HG03457 (cell line): ENCODE data around the gene PSME4.
"Not testable (repeated sequence)": the region's sequence is repeated elsewhere in the genome, so short reads cannot be mapped to it uniquely, and the experiment has no call there.

Experiments
- ATAC-seq: cut with Tn5 transposase; IDR thresholded peaks from one replicate; pipeline ENCODE4 v1.9.1; 2021; ENCODE audit warnings: moderate number of reproducible peaks; ENCODE audit not compliant: unreplicated experiment

The PSME4 gene

DNA sequence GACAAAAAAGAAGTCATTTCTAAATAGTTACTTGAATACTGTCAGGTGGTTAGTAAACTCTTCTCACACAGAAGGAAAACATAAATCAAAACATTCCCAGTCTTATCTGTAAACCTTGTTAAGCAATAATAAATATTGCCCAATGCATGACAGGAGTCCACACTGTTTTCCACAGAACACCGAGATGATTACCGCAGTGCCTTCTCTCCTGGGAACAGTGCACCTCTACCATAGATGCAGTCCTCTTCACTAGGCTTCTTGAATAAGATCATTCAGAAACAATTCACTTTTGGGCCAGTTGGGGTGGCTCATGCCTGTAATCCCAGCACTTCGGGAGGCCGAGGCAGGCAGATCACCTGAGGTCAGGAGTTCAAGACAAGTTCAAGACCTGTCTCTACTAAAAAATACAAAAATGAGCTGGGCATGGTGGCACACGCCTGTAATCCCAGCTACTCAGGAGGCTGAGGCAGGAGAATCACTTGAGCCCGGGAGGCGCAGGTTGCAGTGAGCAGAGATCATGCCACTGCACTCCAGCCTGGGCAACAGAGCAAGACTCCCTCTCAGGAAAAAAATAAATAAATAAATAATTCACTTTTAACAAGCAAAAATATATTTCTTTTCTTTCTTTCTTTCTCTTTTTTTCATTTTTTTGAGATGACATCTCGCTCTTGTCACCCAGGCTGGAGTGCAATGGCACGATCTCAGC is 119.6 kb downstream of the PSME4 start:
- not testable (repeated sequence) for ATAC-seq

DNA sequence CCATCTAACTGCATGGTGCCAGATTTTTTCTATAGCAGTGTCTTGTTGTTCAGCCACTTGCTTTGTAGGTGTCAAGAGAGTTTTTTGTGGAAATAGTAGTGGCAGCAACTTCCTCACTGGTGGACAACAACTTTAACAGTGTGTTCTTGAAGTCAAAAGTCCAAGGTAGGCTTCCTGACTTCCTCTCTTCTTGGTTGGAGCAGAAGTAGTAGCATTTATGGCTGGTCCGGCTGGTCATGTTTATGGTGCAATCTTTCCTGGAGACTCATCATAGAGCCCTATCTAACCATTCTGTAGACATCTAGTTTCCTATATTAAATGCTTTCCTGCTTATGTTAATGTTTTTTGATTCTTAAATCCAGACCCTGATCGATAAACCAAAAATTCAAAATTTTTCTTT is 122.7 kb downstream of the PSME4 start:
- no peak for ATAC-seq

DNA sequence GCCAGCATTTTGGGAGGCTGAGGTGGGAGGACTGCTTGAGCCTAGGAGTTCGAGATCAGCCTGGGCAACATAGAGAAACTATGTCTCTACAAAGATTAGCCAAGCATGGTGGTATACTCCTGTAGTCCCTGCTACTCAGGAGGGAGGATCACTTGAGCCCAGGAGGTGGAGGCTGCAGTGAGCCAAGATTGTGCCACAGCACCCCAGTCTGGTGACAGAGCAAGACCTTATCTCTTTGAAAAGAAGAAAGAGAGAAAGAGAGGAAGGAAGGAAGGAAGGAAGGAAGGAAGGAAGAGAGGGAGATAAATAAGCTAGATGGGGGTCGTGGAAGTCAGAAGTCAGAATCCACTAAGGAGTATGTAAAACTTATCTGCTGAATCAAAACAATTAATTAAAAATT is 127.2 kb downstream of the PSME4 start:
- ATAC-seq = no peak

DNA sequence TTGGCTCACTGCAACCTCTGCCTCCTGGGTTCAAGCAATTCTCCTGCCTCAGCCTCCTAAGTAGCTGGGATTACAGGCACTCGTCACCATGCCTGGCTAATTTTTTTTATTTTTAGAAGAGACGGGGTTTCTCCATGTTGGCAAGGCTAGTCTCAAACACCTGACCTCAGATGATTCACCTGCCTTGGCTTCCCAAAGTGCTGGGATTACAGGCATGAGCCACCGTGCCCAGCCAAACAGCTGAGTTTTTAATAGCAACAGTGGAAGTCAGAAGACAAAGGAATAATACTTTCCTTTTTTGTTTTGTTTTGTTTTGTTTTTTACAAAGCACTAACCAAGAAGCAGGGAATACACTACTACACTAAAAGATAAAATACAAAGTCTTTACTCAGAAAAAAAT is 127.9 kb downstream of the PSME4 start:
- no peak for ATAC-seq

DNA sequence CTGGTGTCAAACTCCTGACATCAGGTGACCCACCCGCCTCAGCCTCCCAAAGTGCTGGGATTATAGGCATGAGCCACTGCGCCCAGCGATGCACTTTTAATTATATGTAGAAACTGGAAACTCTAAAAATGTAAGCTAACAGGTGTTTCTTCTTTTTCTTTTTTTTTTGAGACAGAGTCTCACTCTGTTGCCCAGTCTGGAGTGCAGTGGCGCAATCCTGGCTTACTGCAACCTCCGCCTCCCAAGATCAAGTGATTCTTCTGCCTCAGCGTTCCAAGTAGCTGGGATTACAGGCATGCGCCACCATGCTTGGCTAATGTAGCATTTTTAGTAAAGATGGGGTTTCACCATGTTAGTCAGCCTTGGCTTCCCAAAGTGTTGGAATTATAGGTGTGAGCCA is 129.1 kb downstream of the PSME4 start:
- not testable (repeated sequence) for ATAC-seq

DNA sequence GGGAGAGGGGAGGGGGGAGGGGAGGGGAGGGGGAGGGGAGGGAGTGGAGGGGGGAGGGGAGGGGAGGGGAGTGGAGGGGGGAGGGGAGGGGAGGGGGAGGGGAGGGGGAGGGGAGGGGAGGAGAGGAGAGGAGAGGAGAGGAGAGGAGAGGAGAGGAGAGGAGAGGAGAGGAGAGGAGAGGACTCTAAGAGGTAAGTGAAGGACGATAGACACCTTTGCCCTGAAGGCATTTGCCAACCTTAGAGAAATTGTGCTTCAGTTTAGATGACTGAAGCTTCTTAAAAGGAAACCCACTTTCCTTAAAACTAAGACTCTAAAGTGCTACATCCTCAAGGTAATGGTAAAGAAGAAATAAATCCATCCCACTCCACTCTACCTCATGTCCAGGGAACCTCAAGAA is 130.2 kb downstream of the PSME4 start:
- no peak for ATAC-seq

DNA sequence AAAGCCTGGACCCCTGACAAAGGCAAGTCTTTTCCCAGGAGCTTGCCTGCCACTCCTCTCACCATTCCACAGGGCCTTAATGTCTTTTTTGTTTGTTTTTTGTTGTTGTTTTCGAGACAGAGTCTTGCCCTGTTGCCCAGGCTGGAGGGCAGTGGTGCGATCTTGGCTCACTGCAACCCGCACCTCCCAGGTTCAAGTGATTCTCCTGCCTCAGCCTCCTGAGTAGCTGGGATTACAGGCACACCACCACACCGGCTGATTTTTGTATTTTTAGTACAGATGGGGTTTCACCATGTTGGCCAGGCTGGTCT is 140.9 kb downstream of the PSME4 start:
- not testable (repeated sequence) for ATAC-seq

DNA sequence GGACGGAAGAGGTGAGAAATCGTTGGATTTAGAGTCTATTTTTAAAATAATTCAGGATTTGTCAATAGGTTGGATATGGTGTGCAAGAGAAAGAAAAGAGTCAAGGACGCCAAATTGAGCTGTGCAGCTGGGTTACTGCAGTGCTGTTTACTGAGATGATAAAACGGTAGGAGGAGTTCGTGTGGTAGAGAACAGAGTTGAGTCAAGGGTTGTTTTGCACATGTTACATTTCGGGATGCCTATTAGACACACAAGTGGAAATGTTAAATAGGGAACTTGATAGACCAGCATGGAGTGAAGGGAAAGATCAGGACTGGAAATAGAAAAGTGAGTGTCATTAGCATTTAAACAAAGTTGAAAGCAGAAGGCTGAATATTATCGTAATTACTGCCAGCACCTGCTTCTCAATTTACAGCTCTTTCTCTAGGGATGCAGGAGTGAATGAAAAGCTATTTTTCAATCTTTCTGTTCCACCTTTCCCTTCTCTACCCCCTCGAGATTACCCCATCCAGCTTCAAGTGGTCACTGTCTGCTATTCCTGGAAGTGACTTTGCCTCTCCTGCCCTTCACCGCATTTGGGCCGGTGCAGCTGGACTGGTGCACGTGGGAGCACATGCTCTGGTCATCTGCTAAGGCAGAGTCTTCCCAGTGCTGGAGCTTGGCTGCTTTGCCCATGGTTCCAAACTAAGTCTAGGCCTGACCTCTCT is 141.4 kb downstream of the PSME4 start:
- ATAC-seq = no peak

DNA sequence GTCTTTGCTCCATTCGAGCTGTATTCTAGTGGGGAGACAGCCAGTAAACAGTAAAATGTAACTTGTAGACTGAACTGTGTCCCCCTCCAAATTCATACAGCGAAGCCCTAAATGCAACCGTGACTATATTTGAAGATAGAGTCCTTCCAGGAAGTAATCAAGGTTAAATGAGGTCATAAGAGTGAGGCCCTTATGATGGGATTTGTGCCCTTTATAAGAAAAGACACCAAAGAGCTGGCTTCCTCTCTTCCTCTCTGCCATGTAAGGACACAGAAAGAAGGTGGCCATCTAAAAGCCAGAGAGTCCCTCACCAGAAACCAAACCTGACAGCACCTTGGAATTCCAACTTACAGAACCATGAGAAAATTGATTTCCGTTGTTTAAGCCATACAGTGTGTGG is 142.5 kb downstream of the PSME4 start:
- no peak for ATAC-seq

DNA sequence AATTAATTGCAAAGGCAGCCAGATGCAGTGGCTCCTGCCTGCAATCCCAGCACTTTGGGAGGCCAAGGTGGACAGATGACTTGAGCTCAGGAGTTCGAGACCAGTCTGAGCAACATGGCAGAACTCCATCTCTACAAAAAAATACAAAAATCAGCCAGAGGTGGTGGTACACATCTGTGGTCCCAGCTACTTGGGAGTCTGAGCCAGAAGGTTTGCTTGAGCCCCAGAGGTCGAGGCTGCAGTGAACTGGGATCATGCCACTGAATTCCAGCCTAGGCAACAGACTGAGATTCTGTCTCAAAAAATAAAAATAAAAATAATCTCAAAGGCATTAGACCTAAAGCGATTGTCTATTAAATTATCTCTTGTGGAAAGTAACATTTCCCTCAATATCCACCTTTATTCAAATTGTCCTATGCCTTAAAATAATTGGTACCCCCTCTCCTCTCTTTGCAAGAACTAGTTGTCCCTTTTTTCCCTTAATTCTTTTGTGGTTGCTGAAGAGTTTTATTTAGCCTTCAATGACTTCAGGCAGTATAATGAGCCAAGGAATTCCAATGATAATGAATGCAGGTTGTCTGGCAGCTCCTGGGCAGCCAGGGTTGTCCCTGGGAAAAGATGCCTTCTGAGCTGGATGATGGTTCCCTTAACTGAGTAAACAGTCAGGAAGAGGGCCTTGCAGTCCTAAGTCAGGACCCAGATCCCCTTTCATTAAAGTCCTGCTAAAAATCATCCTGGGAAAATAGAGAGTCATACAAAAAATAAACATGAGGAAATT is 143.2 kb downstream of the PSME4 start:
- ATAC-seq = no peak

DNA sequence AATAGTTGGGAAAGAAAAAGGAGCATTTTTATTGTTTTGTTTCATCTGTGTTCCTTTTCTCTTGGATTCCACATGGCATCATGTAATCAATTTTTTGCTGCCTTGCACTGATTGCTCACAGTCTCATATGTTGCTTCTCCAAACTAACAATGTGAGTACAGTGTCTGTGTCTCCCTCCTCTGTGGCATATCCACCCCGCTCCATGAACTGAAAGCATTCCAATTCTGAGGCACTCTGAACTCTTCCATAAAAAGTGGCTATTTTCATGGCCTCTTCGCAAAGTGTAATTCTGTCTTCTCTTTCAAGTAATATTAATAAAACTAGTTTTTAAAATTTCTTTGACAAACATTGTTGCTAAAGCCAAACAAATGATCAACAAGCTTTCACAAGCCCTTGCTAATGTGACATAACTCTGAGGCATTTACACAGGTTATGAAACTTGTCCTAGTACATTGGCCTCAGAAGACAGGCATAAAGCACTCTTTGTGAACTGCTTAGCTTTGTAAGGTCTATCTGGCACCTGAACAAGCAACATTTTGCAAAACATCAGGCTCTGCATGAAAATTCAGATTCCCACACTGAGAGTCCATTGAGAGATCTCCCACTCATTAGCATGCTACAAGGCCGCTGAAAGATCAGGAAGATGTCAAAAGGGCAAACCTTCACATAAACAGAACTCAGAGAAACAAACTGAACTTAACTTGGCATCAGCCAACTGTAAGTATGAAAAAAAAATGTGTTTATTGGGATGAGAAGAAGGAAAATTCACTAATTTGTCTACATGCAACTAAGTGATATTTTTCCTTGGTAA is 144.0 kb downstream of the PSME4 start:
- no peak for ATAC-seq

DNA sequence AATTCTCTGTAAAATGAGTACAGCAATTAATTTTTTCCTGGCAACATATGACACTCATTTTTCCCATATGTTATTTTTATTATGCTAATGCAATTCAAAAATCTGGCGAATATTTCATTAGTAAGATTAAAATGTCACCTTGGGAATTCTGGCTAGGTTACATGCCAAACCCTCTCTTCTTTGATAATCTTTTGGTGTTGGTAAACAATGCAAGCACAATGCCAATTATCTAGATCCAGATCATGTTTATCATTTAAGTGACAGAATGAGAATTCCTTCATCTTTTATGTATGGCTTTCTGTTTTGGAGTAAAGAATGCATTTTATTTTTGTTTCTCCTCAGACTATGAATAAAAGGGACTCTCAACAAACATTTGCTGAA is 144.8 kb downstream of the PSME4 start:
- no peak for ATAC-seq

DNA sequence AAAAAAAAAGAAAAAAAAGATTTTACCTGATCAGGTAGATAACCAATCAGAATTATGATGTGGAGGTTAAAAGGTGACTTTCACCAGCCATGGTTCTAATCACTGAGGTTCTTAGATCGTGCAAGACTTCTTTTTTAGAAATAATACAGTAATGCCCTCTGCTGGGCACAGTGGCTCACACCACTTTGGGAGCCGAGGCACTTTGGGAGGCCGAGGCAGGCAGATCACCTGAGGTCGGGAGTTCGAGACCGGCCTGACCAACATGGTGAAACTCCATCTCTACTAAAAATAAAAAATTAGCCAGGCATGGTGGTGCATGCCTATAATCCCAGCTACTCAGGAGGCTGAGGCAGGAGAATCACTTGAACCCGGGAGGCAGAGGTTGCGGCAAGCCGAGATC is 147.2 kb downstream of the PSME4 start:
- ATAC-seq = not testable (repeated sequence)

DNA sequence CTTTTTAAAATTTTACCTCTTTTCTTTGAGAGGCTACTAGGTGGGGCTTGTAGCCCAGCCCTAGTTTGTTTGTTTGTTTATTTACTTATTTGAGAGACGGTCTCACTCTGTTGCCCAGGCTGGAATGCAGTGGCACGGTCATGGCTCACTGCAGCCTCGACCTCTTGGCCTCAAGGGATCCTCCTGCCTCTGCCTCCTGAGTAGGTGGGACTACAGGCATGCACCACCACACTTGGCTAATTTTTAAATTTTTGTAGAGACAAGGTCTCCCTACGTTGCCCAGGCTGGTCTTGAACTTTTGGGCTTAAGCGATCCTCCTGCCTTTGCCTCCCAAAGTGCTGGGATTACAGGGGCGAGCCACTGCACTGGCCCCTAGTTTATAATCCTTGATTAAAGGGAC is 149.0 kb downstream of the PSME4 start:
- ATAC-seq = no peak

DNA sequence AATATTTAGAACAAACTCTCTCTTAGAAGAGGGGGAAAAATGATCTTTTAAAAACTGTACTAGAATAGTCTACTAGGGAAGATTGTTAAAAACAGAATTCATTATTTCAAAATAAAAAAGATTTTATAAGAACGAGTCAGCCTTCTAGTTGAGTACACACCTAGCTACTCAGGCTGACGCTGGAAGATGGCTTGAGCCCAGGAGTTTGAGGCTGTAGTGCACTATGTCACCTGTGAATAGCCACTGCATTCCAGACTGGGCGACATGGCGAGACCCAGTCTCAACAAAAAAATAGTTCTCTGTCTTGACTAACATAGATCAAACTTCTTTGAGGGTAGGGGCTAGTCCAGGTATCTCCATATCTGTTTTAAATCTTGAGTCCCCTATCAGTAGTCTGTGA is 150.1 kb downstream of the PSME4 start:
- no peak for ATAC-seq

DNA sequence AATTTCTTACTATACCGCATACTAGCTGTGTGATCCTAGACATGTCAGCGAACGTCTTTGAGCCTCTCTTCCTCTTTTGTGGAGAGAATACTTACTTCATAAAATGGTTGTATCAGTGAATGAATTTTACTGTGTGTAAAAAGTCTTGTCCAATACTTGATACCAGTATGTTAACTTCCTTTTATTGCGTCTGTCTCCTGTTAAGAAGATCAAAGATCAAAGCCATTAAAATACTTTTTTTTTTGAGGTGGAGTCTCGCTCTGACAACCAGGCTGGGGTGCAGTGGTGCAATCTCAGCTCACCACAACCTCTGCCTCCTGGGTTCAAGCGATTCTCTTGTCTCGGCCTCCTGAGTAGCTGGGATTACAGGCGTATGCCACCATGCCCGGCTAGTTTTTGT is 150.7 kb downstream of the PSME4 start:
- no peak for ATAC-seq

DNA sequence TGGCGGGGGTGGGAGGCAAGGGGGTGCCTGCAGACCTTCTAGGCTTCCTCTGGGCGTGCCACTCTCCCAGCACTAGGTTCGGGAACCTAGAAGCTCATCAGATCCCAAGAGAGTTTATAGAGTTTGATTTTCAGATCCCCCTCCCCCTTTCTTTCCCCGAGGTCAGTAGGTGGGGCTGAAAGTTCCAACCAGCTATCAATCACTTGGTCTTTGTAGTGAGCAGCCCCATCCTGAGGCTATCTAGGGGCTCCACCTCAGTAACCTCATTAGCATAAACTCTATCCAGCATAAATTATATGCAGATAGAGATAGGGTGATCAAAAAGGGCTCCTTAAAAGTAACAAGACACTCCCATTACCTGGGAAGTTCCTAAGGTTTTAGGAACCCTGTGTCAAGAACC is 151.2 kb downstream of the PSME4 start:
- no peak for ATAC-seq

DNA sequence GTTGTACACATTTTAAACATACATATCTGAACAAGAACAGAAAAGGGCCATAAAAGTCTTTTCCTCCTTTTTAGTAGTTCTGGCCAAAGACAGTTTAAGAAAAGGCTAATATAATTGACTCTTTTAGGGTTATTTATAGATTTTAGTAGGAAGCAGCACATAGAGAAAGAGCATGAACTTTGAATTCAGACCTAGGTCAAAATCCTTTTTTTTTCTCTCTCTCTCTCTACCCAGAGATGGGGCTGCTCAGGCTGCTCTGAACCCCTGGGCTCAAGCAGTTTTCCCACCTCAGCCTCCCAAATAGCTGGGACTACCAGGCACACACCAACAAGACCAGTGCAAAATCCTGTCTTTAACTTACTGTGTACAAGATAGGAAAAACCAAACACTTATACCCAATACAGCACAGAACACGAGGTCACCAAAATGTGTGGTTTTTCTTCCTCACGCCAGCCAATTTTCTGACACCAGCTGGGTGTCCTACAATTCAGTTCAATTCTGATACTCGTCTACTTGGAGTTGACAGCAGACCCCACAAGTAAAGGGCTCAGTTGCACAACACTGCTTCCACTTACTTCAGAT is 151.8 kb downstream of the PSME4 start:
- no peak for ATAC-seq
